GM19239 (cell line): ENCODE measurements around the gene PRB4.
"Not testable (repeated sequence)": the region's sequence is repeated elsewhere in the genome, so short reads cannot be mapped to it uniquely, and the experiment has no call there.

Experiments
- DNase-seq: peaks from one replicate; pipeline ENCODE4 v3.0.0; 2011; ENCODE audit warnings: low spot score; ENCODE audit not compliant: insufficient read length
- FAIRE-seq: peaks from 2 replicates; lab custom pipeline; 2011; peaks lifted over from hg19 to GRCh38; lab: Jason Lieb, UNC

PRB4 gene

DNA sequence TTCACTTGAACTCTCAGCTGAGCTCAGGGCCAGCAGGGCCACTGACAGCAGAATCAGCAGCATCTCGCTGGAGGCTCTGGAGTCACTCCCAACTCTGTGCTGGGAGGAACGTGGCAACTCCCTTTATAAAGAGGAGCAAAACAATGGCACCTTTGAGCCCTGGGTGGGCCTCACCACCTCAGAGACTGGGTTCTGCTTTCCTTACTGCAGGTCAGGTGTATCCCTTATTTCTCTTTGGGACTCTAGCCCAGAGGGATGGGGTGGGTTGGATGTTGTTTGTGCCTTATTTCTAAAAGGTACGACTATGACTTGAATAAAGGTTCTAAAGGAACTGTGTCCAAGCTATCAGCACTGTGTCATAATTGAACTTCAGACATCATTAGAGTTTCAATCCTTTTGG is at the start of gene PRB4:
Gene PRB4 (minus strand): TSS at position 101 of the 400 bp plus-strand sequence. CDS start 38 bp downstream, at position 63.
- DNase-seq (no peak), FAIRE-seq (no peak)

DNA sequence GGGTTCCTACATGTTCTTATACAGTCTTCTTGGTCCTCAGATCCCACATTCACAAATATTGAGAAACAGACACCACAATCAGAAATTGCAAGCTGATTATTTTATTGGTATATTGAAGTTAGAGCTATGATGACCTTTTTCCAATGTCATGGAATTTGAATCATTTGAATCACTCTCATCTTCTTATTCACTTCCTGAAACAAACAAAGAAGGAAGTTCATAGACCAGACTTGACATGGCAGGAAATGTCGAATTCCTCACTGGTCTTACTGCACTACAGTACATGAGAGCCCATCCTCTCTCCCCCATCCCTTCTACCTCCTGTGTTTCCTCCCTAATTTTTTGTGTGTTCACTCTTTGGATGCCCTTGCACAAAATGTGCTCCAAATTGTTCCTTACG is 41.5 kb upstream of the PRB4 start:
- DNase-seq, result not testable (repeated sequence)
- FAIRE-seq, result peak; percentile 81

DNA sequence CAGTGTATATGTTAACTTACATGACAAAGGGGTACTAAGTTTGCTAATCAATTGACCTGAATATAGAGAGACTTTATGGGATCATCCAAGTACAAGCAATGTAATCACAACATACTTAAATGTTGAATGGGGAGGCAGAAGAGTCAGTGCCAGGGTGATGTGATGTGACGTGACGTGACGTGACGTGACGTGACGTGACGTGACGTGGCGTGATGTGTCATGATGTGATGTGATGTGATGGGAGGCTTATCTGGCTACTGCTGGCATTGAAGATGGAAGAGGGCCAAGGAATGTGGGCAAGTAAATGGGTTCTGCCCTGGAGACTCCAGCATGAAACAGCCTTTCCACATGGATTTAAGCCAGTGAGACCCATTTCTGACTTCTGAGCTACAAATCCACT is 38.2 kb upstream of the PRB4 start:
- FAIRE-seq, result no peak
- no peak for DNase-seq

DNA sequence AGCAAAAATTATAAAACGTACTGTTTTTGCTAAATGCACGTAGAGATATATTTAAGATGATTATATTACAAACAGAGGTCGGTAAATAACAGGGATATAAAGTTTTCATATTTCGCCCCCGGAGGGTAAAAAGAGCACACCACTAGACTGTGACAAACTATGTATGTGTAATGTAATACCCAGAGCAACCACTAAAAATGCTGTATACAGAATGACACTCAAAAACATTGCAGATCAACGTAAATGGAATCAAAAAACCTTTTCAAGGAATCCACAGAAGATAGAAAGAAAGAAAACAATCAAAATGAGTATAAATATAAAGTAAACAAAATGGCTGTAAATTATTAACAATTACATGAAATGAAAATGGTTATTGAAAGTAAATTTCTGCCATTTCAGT is 37.6 kb upstream of the PRB4 start:
- no peak for DNase-seq

DNA sequence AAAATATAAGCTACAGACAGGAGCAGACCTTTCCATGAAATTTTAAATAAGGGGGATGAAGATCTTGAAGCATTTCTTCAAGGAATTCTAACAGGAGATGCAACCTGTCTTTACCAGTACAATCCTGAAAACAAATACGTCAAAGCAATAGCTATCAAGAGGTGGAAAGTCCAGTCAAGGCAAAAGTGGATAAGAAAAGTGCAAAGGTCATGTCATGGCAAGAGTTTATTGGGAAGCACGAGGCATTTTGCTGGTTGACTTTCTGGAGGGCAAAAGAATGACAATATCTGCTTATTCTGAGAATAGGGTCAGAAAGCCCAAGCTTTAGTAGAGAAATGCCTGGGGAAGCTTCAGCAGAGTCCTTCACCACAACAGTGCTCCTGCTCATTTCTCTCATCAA is 34.3 kb upstream of the PRB4 start:
- no peak for FAIRE-seq
- no peak for DNase-seq

More for the DNA sequence above, 37.6 kb upstream of the PRB4 start:
- no peak for FAIRE-seq

DNA sequence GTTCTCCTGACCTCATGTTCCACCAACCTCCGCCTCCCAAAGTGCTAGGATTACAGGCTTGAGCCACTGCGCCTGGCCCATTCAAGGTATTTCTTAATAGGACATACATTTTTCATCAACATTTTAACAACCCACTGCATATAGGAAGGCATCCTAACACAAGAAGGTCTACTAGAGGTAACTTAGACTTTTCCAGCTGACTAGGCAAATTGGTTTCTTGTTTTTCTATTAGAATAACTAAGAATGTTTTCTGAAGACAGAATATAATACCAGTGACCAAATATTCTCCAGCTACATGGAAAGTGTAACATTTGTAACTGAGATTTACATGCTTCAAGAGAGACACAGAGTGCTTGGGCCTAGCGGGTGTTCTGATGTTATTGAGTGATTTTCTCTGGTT is 14.2 kb upstream of the PRB4 start:
- no peak for DNase-seq
- no peak for FAIRE-seq

DNA sequence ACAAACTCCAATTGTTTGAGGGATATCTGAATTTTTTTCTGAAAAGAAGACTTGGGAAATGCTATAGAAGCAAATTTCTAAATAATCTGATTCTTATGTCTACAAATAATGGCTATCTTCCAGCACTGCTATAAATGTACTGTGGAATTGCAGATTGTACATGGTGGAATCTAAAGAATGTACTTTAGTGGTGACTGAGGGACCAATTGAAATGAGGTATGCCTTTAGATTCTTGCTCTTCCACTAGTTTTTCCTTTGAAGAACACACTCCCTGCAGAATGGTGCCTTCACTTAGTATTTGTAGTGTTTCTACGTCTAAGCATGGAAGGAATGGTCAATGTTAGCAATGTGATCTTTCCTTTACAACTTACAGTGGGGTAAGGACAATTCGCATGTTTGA is 11.7 kb upstream of the PRB4 start:
- FAIRE-seq, result no peak
- DNase-seq, result no peak

DNA sequence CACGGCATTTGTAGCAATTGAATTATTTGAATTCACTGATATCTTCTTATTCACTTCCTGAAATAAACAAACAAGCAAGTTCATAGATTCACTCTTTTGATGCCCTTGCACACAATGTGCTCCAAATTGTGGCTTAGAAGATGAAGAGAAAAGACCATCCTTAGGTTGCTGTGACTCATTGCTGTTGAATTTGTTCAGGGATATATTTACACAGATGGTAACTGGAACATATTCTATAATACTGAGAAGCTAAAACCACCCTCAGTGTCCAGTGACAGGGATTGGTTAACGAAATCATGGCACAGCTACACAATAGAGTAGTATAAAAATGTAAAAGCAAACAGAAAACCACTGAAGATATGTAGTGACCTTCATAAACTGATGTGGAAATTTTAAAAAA is 3.1 kb downstream of the PRB4 start:
- DNase-seq (no peak), FAIRE-seq (no peak)

DNA sequence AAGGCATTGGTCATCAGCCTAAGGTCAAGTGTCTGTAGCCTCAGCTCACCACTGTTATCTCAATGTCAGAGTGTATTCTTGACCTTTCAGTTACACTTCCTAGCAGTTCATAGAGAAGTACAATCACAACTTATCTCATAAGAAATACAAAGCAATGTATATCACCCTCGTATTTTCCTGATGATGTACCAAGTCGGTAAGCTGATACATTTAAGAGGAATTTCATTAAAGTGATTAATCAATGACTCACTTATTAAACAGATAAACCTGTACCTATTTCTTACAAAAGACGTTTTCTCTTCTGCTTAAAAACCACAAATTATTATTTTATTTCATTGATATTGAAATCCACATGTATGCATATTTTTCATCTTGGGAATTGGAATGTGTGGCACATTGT is 36.8 kb downstream of the PRB4 start:
- FAIRE-seq, result no peak
- DNase-seq, result no peak

DNA sequence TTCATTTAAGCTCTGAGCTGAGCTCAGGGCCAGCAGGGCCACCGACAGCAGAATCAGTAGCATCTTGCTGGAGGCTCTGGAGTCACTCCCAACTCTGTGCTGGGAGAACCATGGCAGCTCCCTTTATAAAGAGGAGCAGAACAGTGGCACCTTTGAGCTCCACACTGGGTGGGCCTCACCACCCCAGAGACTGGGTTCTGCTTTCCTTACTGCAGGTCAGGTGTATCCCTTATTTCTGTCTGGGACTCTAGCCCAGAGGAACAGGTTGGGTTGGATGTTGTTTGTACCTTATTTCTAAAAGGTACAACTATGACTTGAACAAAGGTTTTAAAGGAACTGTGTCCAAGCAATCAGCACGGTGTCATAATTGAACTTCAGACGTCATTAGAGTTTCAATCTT is 40.6 kb downstream of the PRB4 start, which contains the start of gene PRB3:
Gene PRB3 (minus strand): TSS at position 101 of the 400 bp plus-strand sequence. CDS start 38 bp downstream, at position 63.
- DNase-seq, result no peak
- FAIRE-seq, result no peak

DNA sequence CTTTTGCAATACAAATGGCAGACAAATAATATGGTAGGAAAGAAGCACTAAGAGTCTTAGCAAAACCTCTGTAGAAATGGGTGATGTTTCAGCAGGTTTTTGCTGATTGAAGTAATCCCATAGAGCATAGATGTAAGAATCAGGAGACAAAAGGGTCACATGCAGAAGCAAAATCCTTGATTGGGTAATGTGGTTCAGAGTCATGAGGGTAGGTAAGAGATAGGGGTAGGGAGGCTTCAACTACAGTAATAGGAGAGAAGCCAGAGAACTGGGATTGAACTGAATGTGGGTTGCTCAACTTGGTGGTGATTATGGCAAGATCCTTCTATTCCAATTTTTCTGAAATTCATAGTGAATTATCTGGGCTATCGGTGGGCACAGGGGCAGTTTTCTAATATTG is 45.7 kb downstream of the PRB4 start:
- no peak for FAIRE-seq

More for the DNA sequence above, 45.7 kb downstream of the PRB4 start:
- no peak for DNase-seq
